Heart left ventricle (tissue), 13 donors: ENCODE measurements around the gene ASIC1.
A peak's percentile ranks its signal among the peaks of the same experiment; 100 is the strongest.

Experiments
- POLR2A ChIP-seq, 2 donors: fragments of 450-650 bp; IDR thresholded peaks; one replicate each; pipeline ENCODE4 v1.6.1; 2017; ENCODE audit warnings: antibody characterized with exemption in 2 of 2, mild to moderate bottlenecking in 2 of 2, moderate library complexity in 2 of 2
- TF ChIP-seq, protein P1 (sequence below), 12 donors: fragments of 200-600 bp; sonication (generic) in 4 of 12; IDR thresholded peaks; one replicate each; pipeline versions ENCODE4 v1.5.0 to v1.8.0; 2018 to 2022; ENCODE audit warnings: antibody characterized with exemption in 12 of 12, mild to moderate bottlenecking in 5 of 12
- donor health status: ischemic (EF 13 %, LVEDD 7.1; RV severe dilation, severe dysfunction).
- donor health status: DM: no; HTN: yes; CAD: no.
- donor health status: DM: no; HTN: no; CAD: no.
- donor health status: ischemic (EF 25% LVEDD 6.9; RV normal size, moderate dysfunction).
- donor health status: ischemic (EF 25% LVEDD 5.7; RV mildly dilated, moderate dysfunction).
- donor health status: ischemic (EF 35%, LVEDD 5.7; RV mildly dilated, moderate dysfunction).
- donor health status: nonischemic (EF 11% LVEDD 7.7; RV severe dilation, severe dysfunction).
- donor health status: DM: yes; HTN: yes; CAD: no.
- donor health status: PGD.
- donor health status: ischemic (EF 29% LVEDD 5.4; RV normal size, mild dysfunction).
- donor health status: nonischemic (EF 23%, LVEDD 6.1; RV moderate dilation, normal function).

GRCh38 chr12:50057000-50057841 is at the start of gene ASIC1:
- no peak for TF ChIP-seq POLR2A (IDR thresholded peaks at IDR 0.05)
- TF ChIP-seq, protein P1, sequence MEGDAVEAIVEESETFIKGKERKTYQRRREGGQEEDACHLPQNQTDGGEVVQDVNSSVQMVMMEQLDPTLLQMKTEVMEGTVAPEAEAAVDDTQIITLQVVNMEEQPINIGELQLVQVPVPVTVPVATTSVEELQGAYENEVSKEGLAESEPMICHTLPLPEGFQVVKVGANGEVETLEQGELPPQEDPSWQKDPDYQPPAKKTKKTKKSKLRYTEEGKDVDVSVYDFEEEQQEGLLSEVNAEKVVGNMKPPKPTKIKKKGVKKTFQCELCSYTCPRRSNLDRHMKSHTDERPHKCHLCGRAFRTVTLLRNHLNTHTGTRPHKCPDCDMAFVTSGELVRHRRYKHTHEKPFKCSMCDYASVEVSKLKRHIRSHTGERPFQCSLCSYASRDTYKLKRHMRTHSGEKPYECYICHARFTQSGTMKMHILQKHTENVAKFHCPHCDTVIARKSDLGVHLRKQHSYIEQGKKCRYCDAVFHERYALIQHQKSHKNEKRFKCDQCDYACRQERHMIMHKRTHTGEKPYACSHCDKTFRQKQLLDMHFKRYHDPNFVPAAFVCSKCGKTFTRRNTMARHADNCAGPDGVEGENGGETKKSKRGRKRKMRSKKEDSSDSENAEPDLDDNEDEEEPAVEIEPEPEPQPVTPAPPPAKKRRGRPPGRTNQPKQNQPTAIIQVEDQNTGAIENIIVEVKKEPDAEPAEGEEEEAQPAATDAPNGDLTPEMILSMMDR (IDR thresholded peaks at IDR 0.05) = peak in 3 of 12 donors; percentile 8 to 13 (median 11)
